Left kidney (tissue), 2 donors: Measurements from ENCODE around the gene TMEM74B. TPM values are rescaled to one million over a fixed set of nuclear protein-coding genes. Genes with fewer than 3 reads are reported as not detected.

ENCODE experiments used
- DNase-seq: peaks from one replicate; pipeline ENCODE4 v3.0.0-alpha.2; 2013
- polyA plus RNA-seq: library from polyadenylated mRNA; unstranded; fragments of 120-200 nt; gene quantifications from one replicate; pipeline ENCODE4 v1.2.1, GENCODE V29; 2013; ENCODE audit not compliant: insufficient read length

Gene TMEM74B
- polyA plus RNA-seq, 1 donor, result 5.2 TPM

- no peak for DNase-seq
These were observed 47.5 kb downstream of the TMEM74B start for GRCh38 chr20:1137236-1137635.

GRCh38 chr20:1134836-1135235 is 49.9 kb downstream of the TMEM74B start:
- DNase-seq, result no peak

- no peak for DNase-seq
These were observed 50.4 kb downstream of the TMEM74B start for GRCh38 chr20:1134355-1134754.

- DNase-seq, result no peak
These were observed 53.4 kb downstream of the TMEM74B start for GRCh38 chr20:1131354-1131753.

GRCh38 chr20:1130847-1131246 is 53.9 kb downstream of the TMEM74B start:
- no peak for DNase-seq

Other genes with a start within 250 kb of the TMEM74B start
- gene RSPO4, start 182.7 kb downstream of the TMEM74B start, polyA plus RNA-seq, result 2.3 TPM
- gene PSMF1, start 66.4 kb downstream of the TMEM74B start, polyA plus RNA-seq, result 111 TPM
- gene C20orf202, start 18.5 kb upstream of the TMEM74B start, polyA plus RNA-seq, result 0.43 TPM
- gene RAD21L1, start 41.1 kb upstream of the TMEM74B start, polyA plus RNA-seq, result not detected
- 3.3 TPM for gene SNPH, start 81.3 kb upstream of the TMEM74B start, polyA plus RNA-seq
- gene SDCBP2, start 144.2 kb upstream of the TMEM74B start, polyA plus RNA-seq, result 1.7 TPM
- gene FKBP1A, start 208.1 kb upstream of the TMEM74B start, polyA plus RNA-seq, result 362 TPM